Thyroid gland (tissue), 4 donors: Measurements from ENCODE around the gene MRFAP1L1. TPM values are rescaled to one million over a fixed set of nuclear protein-coding genes. Genes with fewer than 3 reads are reported as not detected.

Source experiments
- DNase-seq, 2 donors: peaks; one replicate each; pipeline ENCODE4 v3.0.0-alpha.2; 2019
- H3K27ac ChIP-seq, 3 donors: fragments of 200-600 bp; sonication (generic); 1 replicate in 2 of 3; 2 replicates in 1 of 3; pipeline ENCODE4 v1.5.1; 2016 to 2019; ENCODE audit warnings: mild to moderate bottlenecking in 1 of 3, moderate library complexity in 1 of 3
- H3K27me3 ChIP-seq: fragments of 200-600 bp; sonication (generic); one replicate; pipeline ENCODE4 v1.5.1; 2019
- H3K36me3 ChIP-seq, 2 donors: fragments of 200-600 bp; sonication (generic); one replicate each; pipeline ENCODE4 v1.5.1; 2016 to 2019
- H3K4me1 ChIP-seq, 2 donors: fragments of 200-600 bp; sonication (generic); one replicate each; pipeline ENCODE4 v1.5.1; 2017 to 2019
- H3K4me3 ChIP-seq, 3 donors: fragments of 200-600 bp; sonication (generic); replicated peaks in 1 of 3; 1 replicate in 2 of 3; 2 replicates in 1 of 3; pipeline ENCODE4 v1.5.1; 2016; ENCODE audit warnings: mild to moderate bottlenecking in 1 of 3
- H3K9me3 ChIP-seq: fragments of 200-600 bp; sonication (generic); one replicate; pipeline ENCODE4 v1.5.1; 2017
- POLR2A ChIP-seq, 2 donors: fragments of 450-650 bp; IDR thresholded peaks; one replicate each; pipeline ENCODE4 v1.6.1; 2017; ENCODE audit warnings: antibody characterized with exemption in 2 of 2, mild to moderate bottlenecking in 2 of 2, moderate library complexity in 1 of 2
- WGBS, 2 donors: methylation state at CpG; one replicate each; pipeline ENCODE4 v1.1.5; 2017; 5-methylcytosine and 5-hydroxymethylcytosine counted together
- intact Hi-C: fragments of 100-400 bp; cut with DNase I; formaldehyde crosslinking; loops from one replicate; pipeline ENCODE4 v1.15.1; 2023
- total RNA-seq, 4 donors: library from RNA; depleted of rRNA; stranded (reverse); fragments of >200 nt; gene quantifications; one replicate each; pipeline ENCODE4 v1.2.3, GENCODE V29; 2016
- TF ChIP-seq, protein P1 (sequence below), 6 experiments: fragments of 200-600 bp in 3 of 6; fragments of 450-650 bp in 3 of 6; sonication (generic) in 3 of 6; IDR thresholded peaks; one replicate each; pipeline ENCODE4 v1.5.1; 2016 to 2019; ENCODE audit warnings: antibody characterized with exemption in 6 of 6, mild to moderate bottlenecking in 2 of 6, inconsistent platforms in 1 of 6, moderate library complexity in 1 of 6

Gene MRFAP1L1
- total RNA-seq, 4 donors from 2014 or later, result 70.5 to 93.9 (median 76.2) TPM

DNA sequence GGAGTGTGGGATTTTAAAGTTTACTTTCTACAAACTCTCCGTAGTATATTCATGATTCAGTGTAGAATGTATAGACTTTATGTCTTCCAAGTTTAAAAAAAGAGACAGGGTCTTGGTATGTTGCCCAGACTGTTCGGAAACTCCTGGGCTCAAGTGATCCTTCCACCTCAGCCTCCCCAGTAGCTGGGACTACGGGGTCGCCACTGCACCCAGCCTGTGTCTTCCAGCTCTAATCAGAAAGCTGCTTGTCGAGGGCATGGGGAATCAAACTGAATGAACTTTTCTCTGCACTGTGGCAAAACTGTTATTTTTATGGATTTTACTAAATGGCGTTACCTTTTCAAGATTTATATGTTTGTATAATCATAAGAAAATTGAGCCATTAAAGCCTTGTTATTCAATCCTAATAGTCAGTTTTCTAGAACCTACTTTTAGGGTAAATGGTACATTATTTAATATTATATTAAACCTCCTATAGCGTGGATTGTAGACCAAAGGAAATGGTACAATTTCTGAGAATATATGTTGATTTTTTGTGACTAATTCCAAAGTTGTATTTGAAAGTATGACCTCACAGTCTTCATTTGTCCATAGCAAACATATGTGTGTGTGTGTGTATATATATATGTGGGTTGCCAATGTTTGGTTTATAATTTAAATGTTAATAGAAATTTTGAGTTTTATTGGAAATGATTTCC is 7.4 kb upstream of the MRFAP1L1 start:
- Histone ChIP-seq H3K27ac (peak overlapping the region in 1 of 3 donors; percentile 80), H3K9me3 (no peaks in the 10 kb centered on the region), H3K4me1 (peaks cover 7 to 14% of the 10 kb centered on the region in 2 donors), H3K4me3 (peak overlapping the region in 2 of 3 donors; percentile 67 to 68), H3K36me3 (no peaks in the 10 kb centered on the region), H3K27me3 (no peaks in the 10 kb centered on the region)
- 37 to 46% methylated on average over 7 of the region's 7 CpGs for WGBS, 2 donors
- DNase-seq, result no peak
- intact Hi-C loops, result loop anchor here (5.0 to 10.0 kb wide), 3 partner anchors 65 to 268 kb away; partner anchors contain the start of genes KIAA0232 and MRFAP1
- no peak for TF ChIP-seq POLR2A (IDR thresholded peaks at IDR 0.05)
- TF ChIP-seq, protein P1, sequence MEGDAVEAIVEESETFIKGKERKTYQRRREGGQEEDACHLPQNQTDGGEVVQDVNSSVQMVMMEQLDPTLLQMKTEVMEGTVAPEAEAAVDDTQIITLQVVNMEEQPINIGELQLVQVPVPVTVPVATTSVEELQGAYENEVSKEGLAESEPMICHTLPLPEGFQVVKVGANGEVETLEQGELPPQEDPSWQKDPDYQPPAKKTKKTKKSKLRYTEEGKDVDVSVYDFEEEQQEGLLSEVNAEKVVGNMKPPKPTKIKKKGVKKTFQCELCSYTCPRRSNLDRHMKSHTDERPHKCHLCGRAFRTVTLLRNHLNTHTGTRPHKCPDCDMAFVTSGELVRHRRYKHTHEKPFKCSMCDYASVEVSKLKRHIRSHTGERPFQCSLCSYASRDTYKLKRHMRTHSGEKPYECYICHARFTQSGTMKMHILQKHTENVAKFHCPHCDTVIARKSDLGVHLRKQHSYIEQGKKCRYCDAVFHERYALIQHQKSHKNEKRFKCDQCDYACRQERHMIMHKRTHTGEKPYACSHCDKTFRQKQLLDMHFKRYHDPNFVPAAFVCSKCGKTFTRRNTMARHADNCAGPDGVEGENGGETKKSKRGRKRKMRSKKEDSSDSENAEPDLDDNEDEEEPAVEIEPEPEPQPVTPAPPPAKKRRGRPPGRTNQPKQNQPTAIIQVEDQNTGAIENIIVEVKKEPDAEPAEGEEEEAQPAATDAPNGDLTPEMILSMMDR (IDR thresholded peaks at IDR 0.05), result no peak

DNA sequence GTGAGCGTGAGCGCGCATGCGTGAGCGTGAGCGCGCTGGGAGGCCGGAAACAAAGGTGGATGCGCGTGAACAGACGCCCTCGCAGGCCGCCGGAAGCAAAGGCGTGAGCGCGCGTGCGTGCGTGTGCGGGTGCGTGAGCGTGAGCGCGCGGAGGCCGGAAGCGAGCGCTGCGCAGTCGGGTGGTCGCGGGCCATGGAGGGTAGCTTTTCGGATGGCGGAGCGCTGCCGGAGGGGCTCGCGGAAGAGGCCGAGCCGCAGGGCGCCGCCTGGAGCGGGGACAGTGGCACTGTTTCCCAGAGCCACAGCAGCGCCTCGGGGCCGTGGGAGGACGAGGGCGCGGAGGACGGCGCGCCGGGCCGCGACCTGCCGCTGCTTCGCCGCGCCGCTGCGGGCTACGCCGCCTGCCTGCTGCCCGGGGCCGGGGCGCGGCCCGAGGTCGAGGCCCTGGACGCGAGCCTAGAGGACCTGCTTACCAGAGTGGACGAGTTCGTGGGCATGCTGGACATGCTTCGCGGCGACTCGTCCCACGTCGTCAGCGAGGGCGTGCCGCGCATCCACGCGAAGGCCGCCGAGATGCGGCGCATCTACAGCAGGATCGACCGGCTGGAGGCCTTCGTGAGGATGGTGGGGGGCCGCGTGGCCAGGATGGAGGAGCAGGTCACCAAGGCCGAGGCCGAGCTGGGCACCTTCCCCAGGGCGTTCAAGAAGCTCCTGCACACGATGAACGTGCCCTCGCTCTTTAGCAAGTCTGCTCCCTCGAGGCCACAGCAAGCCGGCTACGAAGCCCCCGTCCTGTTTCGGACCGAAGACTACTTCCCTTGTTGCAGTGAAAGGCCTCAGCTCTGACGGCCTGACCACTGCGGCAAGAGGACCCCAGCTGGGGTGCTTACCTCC is 6.6 kb upstream of the MRFAP1L1 start, which contains the start of gene BLOC1S4:
BLOC1S4 (plus strand) TSS at position 157 of the 894 bp plus-strand sequence; CDS start at position 193, 36 bp downstream.
- 0 to 1% methylated on average over 40 to 44 of the region's 109 CpGs for WGBS, 2 donors

DNA sequence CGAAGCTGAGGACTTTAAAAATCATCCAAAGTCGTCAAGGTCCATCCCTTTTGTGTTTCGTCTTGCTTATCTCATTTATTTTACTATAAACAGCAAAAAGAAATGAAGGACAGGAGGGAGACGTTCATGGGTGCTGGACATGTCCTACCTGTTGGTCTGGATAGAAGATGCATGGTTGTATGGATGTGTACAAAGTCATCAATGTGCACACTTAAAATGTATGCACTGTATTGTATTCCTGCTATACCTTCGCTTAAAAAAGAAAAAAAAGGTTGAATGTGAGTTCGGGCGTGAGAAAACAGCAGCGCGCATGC is 6.0 kb upstream of the MRFAP1L1 start:
- peaks cover 7 to 15% of the 10 kb centered on the region in 2 donors for H3K4me1 ChIP-seq
- DNase-seq, result no peak
- H3K27ac ChIP-seq, result peak overlapping the region in 2 of 3 donors; percentile 80 to 90
- 13 to 14% methylated on average over 9 of the region's 9 CpGs for WGBS, 2 donors
- no peaks in the 10 kb centered on the region for H3K36me3 ChIP-seq
- intact Hi-C loops, result loop anchor here (5.0 to 10.0 kb wide), 3 partner anchors 67 to 269 kb away; partner anchors contain the start of genes KIAA0232 and MRFAP1
- TF ChIP-seq POLR2A (IDR thresholded peaks at IDR 0.05), result no peak
- TF ChIP-seq, protein P1 (IDR thresholded peaks at IDR 0.05), result no peak
- peak overlapping the region in 2 of 3 donors; percentile 57 to 67 for H3K4me3 ChIP-seq
- H3K27me3 ChIP-seq, result no peaks in the 10 kb centered on the region
- H3K9me3 ChIP-seq, result no peaks in the 10 kb centered on the region

More for the DNA sequence above, 6.6 kb upstream of the MRFAP1L1 start, which contains the start of gene BLOC1S4:
- Histone ChIP-seq H3K27me3 (no peaks in the 10 kb centered on the region), H3K4me3 (peak within 1 kb of the TSS; percentile 57 to 68 (median 67)), H3K4me1 (peaks cover 7 to 14% of the 10 kb centered on the region in 2 donors), H3K9me3 (no peaks in the 10 kb centered on the region), H3K27ac (peak within 1 kb of the TSS; percentile 64 to 90 (median 80)), H3K36me3 (no peaks in the 10 kb centered on the region)
- peak; percentile 35 to 88 for TF ChIP-seq POLR2A (IDR thresholded peaks at IDR 0.05)
- TF ChIP-seq, protein P1 (IDR thresholded peaks at IDR 0.05), result peak in 3 of 6 experiments; percentile 26 to 33 (median 27)
- peak; percentile 86 to 87 for DNase-seq
- intact Hi-C loops, result loop anchor here (5.0 to 10.0 kb wide), 3 partner anchors 66 to 269 kb away; partner anchors contain the start of genes KIAA0232 and MRFAP1

DNA sequence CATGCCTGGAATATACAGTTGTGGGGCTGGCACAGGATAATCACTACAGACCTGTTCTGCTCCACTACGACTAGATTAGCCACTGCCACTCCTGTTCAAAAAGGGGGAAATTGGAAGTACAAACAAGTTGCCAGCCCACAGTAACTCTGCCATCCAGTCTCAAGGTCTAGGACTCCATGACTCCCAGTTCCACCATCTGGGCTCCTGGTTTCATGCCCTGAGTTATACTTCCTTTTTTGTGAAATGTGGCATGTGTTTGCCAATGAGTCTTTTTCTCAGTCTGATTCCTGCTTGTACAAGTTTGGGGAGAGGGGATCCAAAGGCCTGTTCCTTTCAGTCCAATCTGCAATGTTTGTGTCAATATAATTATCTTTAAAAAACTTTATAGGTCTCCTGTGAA is 5.3 kb upstream of the MRFAP1L1 start:
- Histone ChIP-seq H3K9me3 (no peaks in the 10 kb centered on the region), H3K27ac (no peak overlapping the region), H3K27me3 (no peaks in the 10 kb centered on the region), H3K4me3 (no peak overlapping the region), H3K4me1 (peaks cover 11 to 19% of the 10 kb centered on the region in 2 donors), H3K36me3 (no peaks in the 10 kb centered on the region)
- 75 to 94% methylated on average over 1 of the region's 1 CpG for WGBS, 2 donors
- intact Hi-C loops, result loop anchor here (5.0 to 10.0 kb wide), 4 partner anchors 43 to 270 kb away; partner anchors contain the start of genes KIAA0232 and MRFAP1
- DNase-seq, result no peak
- TF ChIP-seq, protein P1 (IDR thresholded peaks at IDR 0.05), result no peak
- TF ChIP-seq POLR2A (IDR thresholded peaks at IDR 0.05), result no peak
